Embryonic facial prominence (tissue), 1 donor: Measurements from ENCODE around the gene FMR1NB.

Experiments used
- DNase-seq: peaks from one replicate; pipeline ENCODE4 v3.0.0-alpha.2; 2016; ENCODE audit errors: extremely low spot score

Gene FMR1NB

DNA sequence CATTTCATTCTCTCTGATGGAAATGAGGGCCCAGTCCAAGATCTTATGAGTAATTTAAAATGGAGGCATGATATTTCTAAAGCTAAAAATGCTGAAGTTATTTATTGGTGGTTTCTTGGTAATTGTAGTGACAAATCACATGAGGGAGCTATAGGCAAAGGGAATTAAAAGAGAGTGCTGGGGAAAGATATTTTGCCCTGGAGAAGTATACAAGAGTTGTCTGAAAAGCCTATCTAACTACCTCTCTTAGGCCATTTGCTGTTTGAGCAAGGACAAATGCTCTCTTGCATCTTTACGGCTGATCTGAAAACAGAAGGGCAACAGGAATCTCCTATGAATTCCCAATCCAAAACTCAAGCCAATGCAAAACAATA lies 89.4 kb downstream of the FMR1NB start:
- no peak for DNase-seq
